LoVo (cell line): ENCODE results near the gene WDR81.
"Not testable (repeated sequence)": the region's sequence is repeated elsewhere in the genome, so short reads cannot be mapped to it uniquely, and the experiment has no call there.

Experiments
- DNase-seq: peaks from one replicate; pipeline ENCODE4 v3.0.0-alpha.2; 2016; ENCODE audit warnings: low spot score

WDR81 gene

GRCh38 chr17:1754430-1755112 lies 30.1 kb downstream of the WDR81 start:
- no peak for DNase-seq

GRCh38 chr17:1755252-1755826 lies 30.8 kb downstream of the WDR81 start:
- DNase-seq = no peak

GRCh38 chr17:1755827-1756262 lies 31.3 kb downstream of the WDR81 start:
- no peak for DNase-seq

GRCh38 chr17:1758807-1759206 lies 34.3 kb downstream of the WDR81 start:
- no peak for DNase-seq

- no peak for DNase-seq
These were observed 35.0 kb downstream of the WDR81 start for GRCh38 chr17:1759529-1759928.

GRCh38 chr17:1762233-1762900 lies 37.9 kb downstream of the WDR81 start:
- DNase-seq = no peak

GRCh38 chr17:1762901-1763898 lies 38.7 kb downstream of the WDR81 start:
- DNase-seq = no peak

- no peak for DNase-seq
These were observed 39.8 kb downstream of the WDR81 start for GRCh38 chr17:1764284-1764683.

GRCh38 chr17:1764705-1765104 lies 40.2 kb downstream of the WDR81 start:
- not testable (repeated sequence) for DNase-seq

GRCh38 chr17:1765576-1765975 lies 41.1 kb downstream of the WDR81 start:
- DNase-seq = no peak

- no peak for DNase-seq
These were observed 42.1 kb downstream of the WDR81 start for GRCh38 chr17:1766382-1767135.

- no peak for DNase-seq
These were observed 42.9 kb downstream of the WDR81 start for GRCh38 chr17:1767358-1767757.

GRCh38 chr17:1769822-1770477 lies 45.4 kb downstream of the WDR81 start:
- DNase-seq = no peak

- DNase-seq = not testable (repeated sequence)
These were observed 48.6 kb downstream of the WDR81 start for GRCh38 chr17:1773000-1773695.

- DNase-seq = no peak
These were observed 49.2 kb downstream of the WDR81 start for GRCh38 chr17:1773696-1774181.

- DNase-seq = no peak
These were observed 50.1 kb downstream of the WDR81 start for GRCh38 chr17:1774390-1775176.

GRCh38 chr17:1776328-1776727 lies 51.8 kb downstream of the WDR81 start:
- no peak for DNase-seq

GRCh38 chr17:1776857-1777256 lies 52.4 kb downstream of the WDR81 start:
- no peak for DNase-seq

GRCh38 chr17:1779571-1780131 lies 55.1 kb downstream of the WDR81 start:
- DNase-seq = peak; percentile 18
